K562 (cell line): ENCODE results near the gene CLCN5. TPM values are rescaled to one million over a fixed set of nuclear protein-coding genes. Genes with fewer than 3 reads are reported as not detected.

ENCODE experiments used
- ATAC-seq: fragments of 200-7000 bp; cut with Tn5 transposase; 3 replicates; pipeline ENCODE4 v1.9.1; 2020; ENCODE audit warnings: moderate library complexity
- BruUV-seq: library from RNA; stranded (reverse); fragments of 400-500 nt; replicated peaks from 2 replicates; lab custom pipeline; 2021; lab: Mats Ljungman, UMichigan
- CTCF ChIA-PET: fragments of 300-600 bp; formaldehyde crosslinking; extraction: SDS; loops from one replicate; lab custom pipeline; 2021; ENCODE audit warnings: low intra/inter-chr PET ratio; lab: Yijun Ruan, JAX
- POLR2A ChIA-PET: fragments of 300-600, 350-650 bp; sonication (Branson Sonifier 250); formaldehyde crosslinking; extraction: SDS; loops from one replicate; lab custom pipeline; 2021; ENCODE audit warnings: antibody characterized with exemption, inconsistent platforms; lab: Yijun Ruan, JAX
- DNase-seq, 4 experiments: peaks; one replicate each; pipeline versions ENCODE4 v3.0.0 to v3.0.0-alpha.2; 2011 to 2018; ENCODE audit warnings: low spot score in 3 of 4, mixed read lengths in 3 of 4; ENCODE audit errors: extremely low read depth in 1 of 4
- FAIRE-seq: peaks from 2 replicates; lab custom pipeline; 2011; peaks lifted over from hg19 to GRCh38; lab: Jason Lieb, UNC
- H2AFZ ChIP-seq: 2 replicates; pipeline ENCODE4 v1.6.0; 2011; ENCODE audit warnings: low read depth, low read length, control low read depth, inconsistent platforms
- H3K27ac ChIP-seq: fragments of 200-600 bp; 3 replicates; pipeline ENCODE4 v1.8.0; 2011; ENCODE audit warnings: low read depth, mild to moderate bottlenecking, control low read depth, inconsistent platforms, low read length, moderate library complexity, mixed read lengths; ENCODE audit errors: extremely low read depth
- H3K27me3 ChIP-seq, 2 experiments: fragments of 300-600 bp in 1 of 2; 2 replicates in 1 of 2; 3 replicates in 1 of 2; pipeline versions ENCODE4 v1.6.0 to v1.8.0; 2011; ENCODE audit warnings: inconsistent platforms in 2 of 2, low read length in 2 of 2, mild to moderate bottlenecking in 1 of 2, mixed read lengths in 1 of 2, moderate library complexity in 1 of 2; ENCODE audit not compliant: control insufficient read depth in 2 of 2, insufficient read depth in 2 of 2
- H3K36me3 ChIP-seq: fragments of 300-600 bp; 3 replicates; pipeline ENCODE4 v1.8.0; 2011; ENCODE audit warnings: mild to moderate bottlenecking, low read length, inconsistent platforms; ENCODE audit not compliant: control insufficient read depth, insufficient read depth
- H3K4me1 ChIP-seq, 2 experiments: fragments of 200-600 bp in 1 of 2; replicated peaks in 1 of 2; 2 replicates in 1 of 2; 3 replicates in 1 of 2; pipeline versions ENCODE4 v1.5.1 to v1.8.0; 2011; ENCODE audit warnings: inconsistent platforms in 2 of 2, low read length in 2 of 2, mild to moderate bottlenecking in 1 of 2, mixed read lengths in 1 of 2, moderate library complexity in 1 of 2; ENCODE audit not compliant: control insufficient read depth in 2 of 2, insufficient read depth in 2 of 2
- H3K4me2 ChIP-seq: 2 replicates; pipeline ENCODE4 v1.6.1; 2011; ENCODE audit warnings: low read length, control low read depth, inconsistent platforms, mixed read lengths; ENCODE audit not compliant: insufficient read depth
- H3K4me3 ChIP-seq: fragments of 200-600 bp; sonication (generic), shearing (Covaris generic); 2 replicates; pipeline ENCODE4 v1.5.1; 2016; ENCODE audit warnings: control low read depth, inconsistent platforms
- H3K79me2 ChIP-seq: fragments of 200-600 bp; 3 replicates; pipeline ENCODE4 v1.8.0; 2011; ENCODE audit warnings: low read length, inconsistent platforms; ENCODE audit not compliant: control insufficient read depth, insufficient read depth
- H3K9ac ChIP-seq, 2 experiments: 2 replicates each; pipeline versions ENCODE4 v1.6.0 to v1.6.1; 2011; ENCODE audit warnings: low read depth in 2 of 2, low read length in 2 of 2, control low read depth in 1 of 2, inconsistent platforms in 1 of 2, mild to moderate bottlenecking in 1 of 2, mixed read lengths in 1 of 2; ENCODE audit not compliant: insufficient read depth in 1 of 2
- H3K9me1 ChIP-seq: one replicate; pipeline ENCODE4 v1.6.0; 2011; ENCODE audit warnings: inconsistent platforms, mild to moderate bottlenecking, low read length, moderate library complexity; ENCODE audit not compliant: control insufficient read depth, insufficient read depth
- H3K9me3 ChIP-seq: replicated peaks from 2 replicates; pipeline ENCODE4 v1.5.1; 2011; ENCODE audit warnings: low read depth, low read length, inconsistent platforms; ENCODE audit not compliant: control insufficient read depth, insufficient read depth
- H4K20me1 ChIP-seq: replicated peaks from 2 replicates; pipeline ENCODE4 v1.6.1; 2011; ENCODE audit warnings: low read length, inconsistent platforms, mixed read lengths; ENCODE audit not compliant: control insufficient read depth, insufficient read depth
- MBD1 ChIP-seq: fragments of 250-450 bp; sonication (Bioruptor Pico); IDR thresholded peaks from 2 replicates; pipeline ENCODE4 v1.8.0; 2022; ENCODE audit warnings: inconsistent platforms
- RBM22 ChIP-seq: fragments of 200-400 bp; formaldehyde crosslinking; IDR thresholded peaks from 2 replicates; pipeline ENCODE4 v1.6.1; 2018; ENCODE audit warnings: low read length, low read depth; ENCODE audit not compliant: poor library complexity, severe bottlenecking
- SMARCA5 ChIP-seq: fragments of 450-650 bp; IDR thresholded peaks from 2 replicates; pipeline ENCODE4 v1.6.1; 2016
- TOE1 ChIP-seq, 2 experiments: fragments of 450-650 bp in 1 of 2; sonication (generic) in 1 of 2; formaldehyde crosslinking in 1 of 2; IDR thresholded peaks; 2 replicates each; pipeline versions ENCODE4 v1.7.1 to v1.8.0; 2016 to 2022; ENCODE audit warnings: borderline replicate concordance in 2 of 2, mild to moderate bottlenecking in 2 of 2, antibody characterized with exemption in 1 of 2, inconsistent platforms in 1 of 2, low read depth in 1 of 2, missing genetic modification reagents in 1 of 2, moderate library complexity in 1 of 2
- ZFP30 ChIP-seq: fragments of 250-450 bp; sonication (Bioruptor Pico); IDR thresholded peaks from 2 replicates; pipeline ENCODE4 v1.8.0; 2022; ENCODE audit warnings: moderate library complexity, mild to moderate bottlenecking, inconsistent platforms, borderline replicate concordance
- WGBS: fragments of 100-300 bp; shearing (Covaris generic); methylation state at CpG from one replicate; pipeline ENCODE4 v1.1.6; 2016; ENCODE audit warnings: low coverage, mixed read lengths; ENCODE audit not compliant: insufficient coverage; ENCODE audit errors: missing lambda C conversion rate; 5-methylcytosine and 5-hydroxymethylcytosine counted together
- in situ Hi-C: fragments of 300-500 bp; cut with MboI; formaldehyde crosslinking; loops from 4 replicates; pipeline ENCODE4 v1.15.0; 2018; ENCODE audit warnings: inconsistent platforms, mixed read lengths
- intact Hi-C: fragments of 100-400 bp; cut with micrococcal nuclease; formaldehyde crosslinking; loops from 2 replicates; pipeline ENCODE4 v1.14.2; 2022
- polyA plus RNA-seq, 8 experiments: library from polyadenylated mRNA; depleted of rRNA in 4 of 8; stranded (reverse) in 5 of 8; unstranded in 3 of 8; fragments of >200 nt; fragmentation: Nextera tagmentation in 2 of 8; fragmentation: Illumina TruSeq in 1 of 8; extraction: Ambion mirVana in 2 of 8; extraction: Trizol in 1 of 8; gene quantifications; 2 replicates each; pipeline versions ENCODE4 v1.2.1 to v1.2.3, GENCODE V29; 2011 to 2014; ENCODE audit warnings: inconsistent platforms in 1 of 8, missing spikeins in 1 of 8
- total RNA-seq, 7 experiments: library from RNA; depleted of rRNA in 6 of 7; stranded (reverse); fragments of >200 nt in 6 of 7; fragmentation: Illumina TruSeq in 2 of 7; extraction: Trizol in 2 of 7; gene quantifications; 2 replicates each; pipeline versions ENCODE4 v1.2.1 to v1.2.3, GENCODE V29; 2011 to 2021; ENCODE audit warnings: low replicate concordance in 1 of 7
- TF ChIP-seq, protein P1 (sequence below): sonication (generic); formaldehyde crosslinking; IDR thresholded peaks from 2 replicates; pipeline ENCODE4 v1.8.0; 2022; ENCODE audit warnings: mild to moderate bottlenecking, missing genetic modification reagents
- TF ChIP-seq, protein P2 (sequence below): fragments of 250-450 bp; sonication (Bioruptor Pico); IDR thresholded peaks from 2 replicates; pipeline ENCODE4 v1.8.0; 2021; ENCODE audit warnings: moderate library complexity, mild to moderate bottlenecking, inconsistent platforms
- TF ChIP-seq, protein P3 (sequence below): fragments of 450-650 bp; formaldehyde crosslinking; IDR thresholded peaks from 2 replicates; pipeline ENCODE4 v1.4.0; 2020; ENCODE audit warnings: mild to moderate bottlenecking, mixed read lengths
- TF ChIP-seq, protein P4 (sequence below): fragments of 250-450 bp; sonication (Bioruptor Pico); IDR thresholded peaks from 2 replicates; pipeline ENCODE4 v1.5.0; 2022; ENCODE audit warnings: mild to moderate bottlenecking

CLCN5 gene
- total and polyA plus RNA-seq, 9 of the 15 experiments (the other 6 are each of a cell fraction or from before 2014, with no cell fraction given): 0.94 to 11.8 (median 7.1) TPM

DNA sequence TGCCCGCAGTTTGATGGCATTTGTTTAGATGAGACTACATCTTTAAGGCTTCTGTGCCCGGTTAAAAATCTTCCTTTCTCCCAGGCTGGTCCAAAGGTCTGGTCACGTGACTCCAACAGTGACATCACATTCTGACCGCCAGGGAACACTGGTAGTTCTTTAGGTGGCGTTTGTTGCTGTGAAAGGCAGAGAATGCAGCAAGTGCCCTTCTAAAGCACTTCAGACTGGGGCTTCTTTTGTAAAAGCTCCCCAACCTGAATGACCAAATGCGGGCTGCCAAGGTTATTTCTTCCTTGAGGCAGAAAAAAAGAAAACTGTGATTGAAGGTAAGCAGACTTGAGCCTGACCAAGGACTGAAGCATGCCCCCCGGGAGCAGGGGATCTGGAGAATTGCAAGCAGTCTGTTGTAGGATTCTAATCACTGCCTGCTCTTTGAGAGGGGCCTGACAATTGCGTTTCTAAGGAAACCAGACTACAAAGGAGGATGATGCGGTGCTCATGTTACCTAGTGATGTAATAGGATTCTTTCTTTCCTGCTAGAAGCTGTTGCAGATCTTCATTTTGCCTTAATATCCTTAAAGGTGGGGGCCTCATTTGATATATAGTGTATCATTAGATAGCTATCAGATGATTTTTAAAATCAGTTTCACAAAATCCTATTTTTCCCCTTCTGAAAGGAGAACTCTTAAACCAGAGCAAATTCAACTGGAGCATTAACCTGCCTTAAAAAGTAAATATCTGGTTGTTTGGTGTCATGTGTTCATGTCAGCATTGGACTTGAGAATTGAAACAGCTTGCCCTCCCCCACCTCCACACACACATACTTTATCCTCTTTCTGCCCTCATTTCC is 145.3 kb downstream of the CLCN5 start:
- Histone ChIP-seq H3K36me3 (no peaks in the 10 kb centered on the region), H2AFZ (no peak overlapping the region), H3K27ac (no peak overlapping the region), H3K27me3 (no peaks in the 10 kb centered on the region), H3K79me2 (no peaks in the 10 kb centered on the region), H3K4me3 (no peak overlapping the region), H4K20me1 (no peaks in the 10 kb centered on the region), H3K4me2 (no peak overlapping the region), H3K9me3 (no peaks in the 10 kb centered on the region), H3K4me1 (no peaks in the 10 kb centered on the region; a peak in 1 of 5 replicates), H3K9ac (no peak overlapping the region), H3K9me1 (no peaks in the 10 kb centered on the region)
- POLR2A ChIA-PET: no interaction called here
- intact Hi-C loops (no loop called here), in situ Hi-C loops (no loop called here)
- WGBS: 34% methylated on average over 7 of the region's 9 CpGs
- ATAC-seq: no peak
- FAIRE-seq: no peak
- DNase-seq: peak in 1 of 4 experiments; percentile 4
- no TSS peak for BruUV-seq
- CTCF ChIA-PET: no interaction called here
- no peak for TF ChIP-seq MBD1
- TF ChIP-seq, protein P1, sequence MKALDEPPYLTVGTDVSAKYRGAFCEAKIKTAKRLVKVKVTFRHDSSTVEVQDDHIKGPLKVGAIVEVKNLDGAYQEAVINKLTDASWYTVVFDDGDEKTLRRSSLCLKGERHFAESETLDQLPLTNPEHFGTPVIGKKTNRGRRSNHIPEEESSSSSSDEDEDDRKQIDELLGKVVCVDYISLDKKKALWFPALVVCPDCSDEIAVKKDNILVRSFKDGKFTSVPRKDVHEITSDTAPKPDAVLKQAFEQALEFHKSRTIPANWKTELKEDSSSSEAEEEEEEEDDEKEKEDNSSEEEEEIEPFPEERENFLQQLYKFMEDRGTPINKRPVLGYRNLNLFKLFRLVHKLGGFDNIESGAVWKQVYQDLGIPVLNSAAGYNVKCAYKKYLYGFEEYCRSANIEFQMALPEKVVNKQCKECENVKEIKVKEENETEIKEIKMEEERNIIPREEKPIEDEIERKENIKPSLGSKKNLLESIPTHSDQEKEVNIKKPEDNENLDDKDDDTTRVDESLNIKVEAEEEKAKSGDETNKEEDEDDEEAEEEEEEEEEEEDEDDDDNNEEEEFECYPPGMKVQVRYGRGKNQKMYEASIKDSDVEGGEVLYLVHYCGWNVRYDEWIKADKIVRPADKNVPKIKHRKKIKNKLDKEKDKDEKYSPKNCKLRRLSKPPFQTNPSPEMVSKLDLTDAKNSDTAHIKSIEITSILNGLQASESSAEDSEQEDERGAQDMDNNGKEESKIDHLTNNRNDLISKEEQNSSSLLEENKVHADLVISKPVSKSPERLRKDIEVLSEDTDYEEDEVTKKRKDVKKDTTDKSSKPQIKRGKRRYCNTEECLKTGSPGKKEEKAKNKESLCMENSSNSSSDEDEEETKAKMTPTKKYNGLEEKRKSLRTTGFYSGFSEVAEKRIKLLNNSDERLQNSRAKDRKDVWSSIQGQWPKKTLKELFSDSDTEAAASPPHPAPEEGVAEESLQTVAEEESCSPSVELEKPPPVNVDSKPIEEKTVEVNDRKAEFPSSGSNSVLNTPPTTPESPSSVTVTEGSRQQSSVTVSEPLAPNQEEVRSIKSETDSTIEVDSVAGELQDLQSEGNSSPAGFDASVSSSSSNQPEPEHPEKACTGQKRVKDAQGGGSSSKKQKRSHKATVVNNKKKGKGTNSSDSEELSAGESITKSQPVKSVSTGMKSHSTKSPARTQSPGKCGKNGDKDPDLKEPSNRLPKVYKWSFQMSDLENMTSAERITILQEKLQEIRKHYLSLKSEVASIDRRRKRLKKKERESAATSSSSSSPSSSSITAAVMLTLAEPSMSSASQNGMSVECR (CRISPR knock-in tag): no peak
- TF ChIP-seq TOE1 (IDR thresholded peaks at IDR 0.05; ENCODE audit: borderline replicate concordance): peak; percentile 83; the same call in 1 of the 2 replicates
- TF ChIP-seq TOE1 (CRISPR knock-in tag; IDR thresholded peaks at IDR 0.05; ENCODE audit: borderline replicate concordance, low read depth): no peak
- TF ChIP-seq, protein P2, sequence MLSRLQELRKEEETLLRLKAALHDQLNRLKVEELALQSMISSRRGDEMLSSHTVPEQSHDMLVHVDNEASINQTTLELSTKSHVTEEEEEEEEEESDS (CRISPR knock-in tag): no peak
- no peak for TF ChIP-seq SMARCA5
- TF ChIP-seq RBM22: no peak
- TF ChIP-seq ZFP30 (CRISPR knock-in tag): no peak
- TF ChIP-seq, protein P3, sequence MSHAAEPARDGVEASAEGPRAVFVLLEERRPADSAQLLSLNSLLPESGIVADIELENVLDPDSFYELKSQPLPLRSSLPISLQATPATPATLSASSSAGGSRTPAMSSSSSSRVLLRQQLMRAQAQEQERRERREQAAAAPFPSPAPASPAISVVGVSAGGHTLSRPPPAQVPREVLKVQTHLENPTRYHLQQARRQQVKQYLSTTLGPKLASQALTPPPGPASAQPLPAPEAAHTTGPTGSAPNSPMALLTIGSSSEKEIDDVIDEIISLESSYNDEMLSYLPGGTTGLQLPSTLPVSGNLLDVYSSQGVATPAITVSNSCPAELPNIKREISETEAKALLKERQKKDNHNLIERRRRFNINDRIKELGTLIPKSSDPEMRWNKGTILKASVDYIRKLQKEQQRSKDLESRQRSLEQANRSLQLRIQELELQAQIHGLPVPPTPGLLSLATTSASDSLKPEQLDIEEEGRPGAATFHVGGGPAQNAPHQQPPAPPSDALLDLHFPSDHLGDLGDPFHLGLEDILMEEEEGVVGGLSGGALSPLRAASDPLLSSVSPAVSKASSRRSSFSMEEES: peak; percentile 81
- TF ChIP-seq, protein P4, sequence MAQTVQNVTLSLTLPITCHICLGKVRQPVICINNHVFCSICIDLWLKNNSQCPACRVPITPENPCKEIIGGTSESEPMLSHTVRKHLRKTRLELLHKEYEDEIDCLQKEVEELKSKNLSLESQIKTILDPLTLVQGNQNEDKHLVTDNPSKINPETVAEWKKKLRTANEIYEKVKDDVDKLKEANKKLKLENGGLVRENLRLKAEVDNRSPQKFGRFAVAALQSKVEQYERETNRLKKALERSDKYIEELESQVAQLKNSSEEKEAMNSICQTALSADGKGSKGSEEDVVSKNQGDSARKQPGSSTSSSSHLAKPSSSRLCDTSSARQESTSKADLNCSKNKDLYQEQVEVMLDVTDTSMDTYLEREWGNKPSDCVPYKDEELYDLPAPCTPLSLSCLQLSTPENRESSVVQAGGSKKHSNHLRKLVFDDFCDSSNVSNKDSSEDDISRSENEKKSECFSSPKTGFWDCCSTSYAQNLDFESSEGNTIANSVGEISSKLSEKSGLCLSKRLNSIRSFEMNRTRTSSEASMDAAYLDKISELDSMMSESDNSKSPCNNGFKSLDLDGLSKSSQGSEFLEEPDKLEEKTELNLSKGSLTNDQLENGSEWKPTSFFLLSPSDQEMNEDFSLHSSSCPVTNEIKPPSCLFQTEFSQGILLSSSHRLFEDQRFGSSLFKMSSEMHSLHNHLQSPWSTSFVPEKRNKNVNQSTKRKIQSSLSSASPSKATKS (CRISPR knock-in tag): no peak
